ENCODE results near the gene GLI3.

Gene GLI3

DNA sequence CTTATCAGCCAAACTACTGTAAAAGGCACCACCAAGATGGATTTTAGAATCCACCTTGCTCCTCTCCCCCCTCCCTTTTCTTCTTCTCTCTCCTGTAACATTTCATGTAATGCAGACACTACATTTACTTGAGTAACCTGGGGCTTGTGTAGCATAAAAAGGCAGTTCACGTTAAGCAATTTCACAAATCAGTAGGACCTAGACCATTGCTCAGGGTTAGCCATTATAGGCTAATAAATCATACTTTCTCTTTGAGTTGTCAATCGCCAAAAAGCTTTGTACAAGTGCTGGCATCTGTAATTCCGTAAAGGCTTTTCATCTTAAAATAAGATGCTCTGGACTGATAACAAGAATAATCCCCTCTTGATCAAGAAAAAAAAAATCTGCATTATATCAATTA is 224.7 kb downstream of the GLI3 start:
- H3K4me3 ChIP-seq (ENCODE audit: low read length, poor library complexity, severe bottlenecking): no peak overlapping the region
- TF ChIP-seq, protein P1, sequence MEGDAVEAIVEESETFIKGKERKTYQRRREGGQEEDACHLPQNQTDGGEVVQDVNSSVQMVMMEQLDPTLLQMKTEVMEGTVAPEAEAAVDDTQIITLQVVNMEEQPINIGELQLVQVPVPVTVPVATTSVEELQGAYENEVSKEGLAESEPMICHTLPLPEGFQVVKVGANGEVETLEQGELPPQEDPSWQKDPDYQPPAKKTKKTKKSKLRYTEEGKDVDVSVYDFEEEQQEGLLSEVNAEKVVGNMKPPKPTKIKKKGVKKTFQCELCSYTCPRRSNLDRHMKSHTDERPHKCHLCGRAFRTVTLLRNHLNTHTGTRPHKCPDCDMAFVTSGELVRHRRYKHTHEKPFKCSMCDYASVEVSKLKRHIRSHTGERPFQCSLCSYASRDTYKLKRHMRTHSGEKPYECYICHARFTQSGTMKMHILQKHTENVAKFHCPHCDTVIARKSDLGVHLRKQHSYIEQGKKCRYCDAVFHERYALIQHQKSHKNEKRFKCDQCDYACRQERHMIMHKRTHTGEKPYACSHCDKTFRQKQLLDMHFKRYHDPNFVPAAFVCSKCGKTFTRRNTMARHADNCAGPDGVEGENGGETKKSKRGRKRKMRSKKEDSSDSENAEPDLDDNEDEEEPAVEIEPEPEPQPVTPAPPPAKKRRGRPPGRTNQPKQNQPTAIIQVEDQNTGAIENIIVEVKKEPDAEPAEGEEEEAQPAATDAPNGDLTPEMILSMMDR (conservative IDR thresholded peaks at IDR 0.05; ENCODE audit: low read length): no peak
- no peak for TF ChIP-seq EZH2phosphoT487 (IDR thresholded peaks at IDR 0.05; ENCODE audit: borderline replicate concordance)
- no peaks in the 10 kb centered on the region for H3K79me2 ChIP-seq (ENCODE audit: insufficient read depth, low read length)
- H3K36me3 ChIP-seq (ENCODE audit: insufficient read depth, low read length): no peaks in the 10 kb centered on the region
- no peaks in the 10 kb centered on the region for H4K20me1 ChIP-seq (ENCODE audit: insufficient read depth, low read length, poor library complexity, severe bottlenecking)
- no peak overlapping the region for H3K4me2 ChIP-seq (ENCODE audit: low read depth, low read length, poor library complexity, severe bottlenecking)
- H3K9ac ChIP-seq (ENCODE audit: low read depth, low read length, poor library complexity, severe bottlenecking): no peak overlapping the region
- no peaks in the 10 kb centered on the region for H3F3A ChIP-seq (ENCODE audit: low read depth)
- H2AFZ ChIP-seq (ENCODE audit: low read length): no peak overlapping the region
- H3K9me3 ChIP-seq (ENCODE audit: insufficient read depth, low read depth, low read length): peaks cover 16% of the 10 kb centered on the region; the same call in 1 of the 2 replicates
- H3K27me3 ChIP-seq (ENCODE audit: insufficient read depth, low read length, poor library complexity, severe bottlenecking): no peaks in the 10 kb centered on the region
- H3K4me1 ChIP-seq (ENCODE audit: insufficient read depth, low read length, poor library complexity, severe bottlenecking): no peaks in the 10 kb centered on the region
- H3K9me2 ChIP-seq (replicated peaks; ENCODE audit: low read depth, low read length): no peaks in the 10 kb centered on the region

DNA sequence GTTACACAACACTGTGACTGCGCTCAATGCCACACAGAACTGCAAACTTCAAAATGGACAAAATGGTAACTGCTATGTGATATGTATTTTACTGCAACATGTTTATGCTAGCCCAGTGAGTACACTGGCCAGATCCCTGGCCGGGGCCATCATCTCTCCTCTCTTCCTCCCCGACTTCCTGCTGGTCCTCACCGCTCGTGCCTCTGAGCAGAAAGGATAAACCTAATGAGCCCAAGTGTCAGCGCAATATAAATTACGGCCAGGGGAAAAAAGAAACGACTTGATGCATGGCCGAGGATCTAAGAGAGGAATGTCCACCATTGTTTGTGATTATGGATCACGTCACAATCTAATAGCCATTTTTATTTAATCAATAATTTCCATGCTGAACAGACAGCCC is 225.2 kb downstream of the GLI3 start:
- no peaks in the 10 kb centered on the region for H4K20me1 ChIP-seq (ENCODE audit: insufficient read depth, low read length, poor library complexity, severe bottlenecking)
- H3K27me3 ChIP-seq (ENCODE audit: insufficient read depth, low read length, poor library complexity, severe bottlenecking): no peaks in the 10 kb centered on the region
- no peak overlapping the region for H2AFZ ChIP-seq (ENCODE audit: low read length)
- no peak overlapping the region for H3K4me3 ChIP-seq (ENCODE audit: low read length, poor library complexity, severe bottlenecking)
- H3F3A ChIP-seq (ENCODE audit: low read depth): no peaks in the 10 kb centered on the region
- no peaks in the 10 kb centered on the region for H3K9me2 ChIP-seq (replicated peaks; ENCODE audit: low read depth, low read length)
- no peaks in the 10 kb centered on the region for H3K36me3 ChIP-seq (ENCODE audit: insufficient read depth, low read length)
- H3K9ac ChIP-seq (ENCODE audit: low read depth, low read length, poor library complexity, severe bottlenecking): no peak overlapping the region
- no peaks in the 10 kb centered on the region for H3K4me1 ChIP-seq (ENCODE audit: insufficient read depth, low read length, poor library complexity, severe bottlenecking)
- no peaks in the 10 kb centered on the region for H3K79me2 ChIP-seq (ENCODE audit: insufficient read depth, low read length)
- TF ChIP-seq, protein P1 (conservative IDR thresholded peaks at IDR 0.05; ENCODE audit: low read length): no peak
- TF ChIP-seq EZH2phosphoT487 (IDR thresholded peaks at IDR 0.05; ENCODE audit: borderline replicate concordance): no peak
- no peak overlapping the region for H3K4me2 ChIP-seq (ENCODE audit: low read depth, low read length, poor library complexity, severe bottlenecking)
- H3K9me3 ChIP-seq (ENCODE audit: insufficient read depth, low read depth, low read length): peaks cover 16% of the 10 kb centered on the region; the same call in 1 of the 2 replicates

DNA sequence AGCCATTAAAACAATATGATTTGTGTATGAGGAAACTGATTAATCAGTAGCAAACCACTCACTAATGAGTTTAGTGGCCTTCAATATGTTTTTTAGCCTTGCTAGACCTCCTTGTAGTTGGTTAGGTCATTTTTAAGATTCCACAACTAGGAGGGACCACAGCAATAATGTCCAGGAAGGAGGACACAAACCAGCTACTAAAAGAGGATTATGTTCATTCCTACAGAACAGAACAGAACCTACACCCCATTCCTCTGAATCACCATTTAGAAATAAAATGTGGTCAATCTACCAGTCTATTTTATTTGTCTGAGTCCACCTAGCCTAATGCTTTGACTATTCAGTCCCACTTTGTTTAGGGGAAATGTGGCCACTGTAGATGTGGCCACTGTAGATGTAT is 226.3 kb downstream of the GLI3 start:
- Histone ChIP-seq H3K4me2 (ENCODE audit: low read depth, low read length, poor library complexity, severe bottlenecking) (no peak overlapping the region), H3F3A (ENCODE audit: low read depth) (no peaks in the 10 kb centered on the region), H3K36me3 (ENCODE audit: insufficient read depth, low read length) (no peaks in the 10 kb centered on the region), H3K79me2 (ENCODE audit: insufficient read depth, low read length) (no peaks in the 10 kb centered on the region), H4K20me1 (ENCODE audit: insufficient read depth, low read length, poor library complexity, severe bottlenecking) (no peaks in the 10 kb centered on the region), H3K9me2 (replicated peaks; ENCODE audit: low read depth, low read length) (no peaks in the 10 kb centered on the region), H3K27me3 (ENCODE audit: insufficient read depth, low read length, poor library complexity, severe bottlenecking) (no peaks in the 10 kb centered on the region), H3K4me1 (ENCODE audit: insufficient read depth, low read length, poor library complexity, severe bottlenecking) (no peaks in the 10 kb centered on the region), H3K9me3 (ENCODE audit: insufficient read depth, low read depth, low read length) (peaks cover 16% of the 10 kb centered on the region; the same call in 1 of the 2 replicates), H3K9ac (ENCODE audit: low read depth, low read length, poor library complexity, severe bottlenecking) (no peak overlapping the region), H3K4me3 (ENCODE audit: low read length, poor library complexity, severe bottlenecking) (no peak overlapping the region), H2AFZ (ENCODE audit: low read length) (no peak overlapping the region)
- TF ChIP-seq EZH2phosphoT487 (IDR thresholded peaks at IDR 0.05; ENCODE audit: borderline replicate concordance): no peak
- TF ChIP-seq, protein P1 (conservative IDR thresholded peaks at IDR 0.05; ENCODE audit: low read length): no peak

Data from Loucy (cell line).